WTC11 (cell line): Measurements from ENCODE around the gene NHERF1. TPM values are rescaled to one million over a fixed set of nuclear protein-coding genes. Genes with fewer than 3 reads are reported as not detected.

Experiments
- ATAC-seq: fragments of 200-7000 bp; cut with Tn5 transposase; 2 replicates; pipeline ENCODE4 v1.10.0; 2021; ENCODE audit warnings: mild to moderate bottlenecking, moderate library complexity
- CTCF ChIA-PET: fragments of 300-600 bp; sonication (Branson Sonifier 250); formaldehyde crosslinking; loops from one replicate; lab custom pipeline; 2021; ENCODE audit warnings: antibody characterized with exemption; lab: Charles Lee
- POLR2A ChIA-PET: fragments of 350-600 bp; sonication (Branson Sonifier 250); formaldehyde crosslinking; loops from one replicate; lab custom pipeline; 2021; ENCODE audit warnings: antibody characterized with exemption; lab: Charles Lee
- DNase-seq: peaks from one replicate; pipeline ENCODE4 v3.0.0; 2021; ENCODE audit warnings: low spot score
- H3K27ac Mint-ChIP-seq: 2 replicates; pipeline ENCODE4 v1.8.0; 2021; ENCODE audit warnings: mixed read lengths
- H3K27me3 Mint-ChIP-seq: 2 replicates; pipeline ENCODE4 v1.8.0; 2021; ENCODE audit warnings: low read depth, mild to moderate bottlenecking, moderate library complexity, mixed read lengths
- H3K36me3 Mint-ChIP-seq: 2 replicates; pipeline ENCODE4 v1.8.0; 2021; ENCODE audit warnings: mixed read lengths
- H3K4me1 Mint-ChIP-seq: 2 replicates; pipeline ENCODE4 v1.8.0; 2022; ENCODE audit warnings: mixed read lengths
- H3K4me3 Mint-ChIP-seq: 2 replicates; pipeline ENCODE4 v1.8.0; 2021; ENCODE audit warnings: mild to moderate bottlenecking, moderate library complexity, mixed read lengths
- H3K9me3 Mint-ChIP-seq: 2 replicates; pipeline ENCODE4 v1.8.0; 2021; ENCODE audit warnings: mixed read lengths
- AFF4 ChIP-seq: sonication (generic); formaldehyde crosslinking; IDR thresholded peaks from 2 replicates; pipeline ENCODE4 v1.8.1; 2023; ENCODE audit warnings: mild to moderate bottlenecking, missing genetic modification reagents, borderline replicate concordance
- ATF3 ChIP-seq: sonication (generic); formaldehyde crosslinking; conservative IDR thresholded peaks from 2 replicates; pipeline ENCODE4 v1.8.1; 2022; ENCODE audit warnings: mild to moderate bottlenecking, missing genetic modification reagents
- CDX4 ChIP-seq: fragments of 250-450 bp; sonication (Bioruptor Pico); IDR thresholded peaks from 2 replicates; pipeline ENCODE4 v1.9.0; 2021; ENCODE audit warnings: moderate library complexity, mild to moderate bottlenecking, inconsistent platforms, borderline replicate concordance
- ESRRA ChIP-seq: sonication (generic); formaldehyde crosslinking; IDR thresholded peaks from 2 replicates; pipeline ENCODE4 v1.8.1; 2022; ENCODE audit warnings: mild to moderate bottlenecking, missing genetic modification reagents, borderline replicate concordance
- ETV6 ChIP-seq: sonication (generic); formaldehyde crosslinking; IDR thresholded peaks from 2 replicates; pipeline ENCODE4 v1.8.1; 2022; ENCODE audit warnings: mild to moderate bottlenecking, missing genetic modification reagents
- FOXK1 ChIP-seq: sonication (generic); formaldehyde crosslinking; IDR thresholded peaks from 2 replicates; pipeline ENCODE4 v1.8.0; 2022; ENCODE audit warnings: mild to moderate bottlenecking, moderate library complexity, missing genetic modification reagents
- GTF2I ChIP-seq: fragments of 250-450 bp; sonication (Bioruptor Pico); conservative IDR thresholded peaks from 2 replicates; pipeline ENCODE4 v1.4.0; 2021; ENCODE audit warnings: mild to moderate bottlenecking
- HMGXB4 ChIP-seq: sonication (generic); formaldehyde crosslinking; IDR thresholded peaks from 2 replicates; pipeline ENCODE4 v1.8.1; 2023; ENCODE audit warnings: mild to moderate bottlenecking, moderate library complexity, missing genetic modification reagents
- IRF1 ChIP-seq: sonication (generic); formaldehyde crosslinking; IDR thresholded peaks from 2 replicates; pipeline ENCODE4 v1.8.0; 2023; ENCODE audit warnings: missing genetic modification reagents
- NFE2L1 ChIP-seq: sonication (generic); formaldehyde crosslinking; IDR thresholded peaks from 2 replicates; pipeline ENCODE4 v1.8.1; 2023; ENCODE audit warnings: missing genetic modification reagents
- SMAD3 ChIP-seq: sonication (generic); formaldehyde crosslinking; IDR thresholded peaks from 2 replicates; pipeline ENCODE4 v1.8.0; 2022; ENCODE audit warnings: missing genetic modification reagents, mild to moderate bottlenecking, borderline replicate concordance
- USF1 ChIP-seq: sonication (generic); formaldehyde crosslinking; IDR thresholded peaks from 2 replicates; pipeline ENCODE4 v1.8.0; 2022; ENCODE audit warnings: mild to moderate bottlenecking, missing genetic modification reagents
- ZMAT4 ChIP-seq: fragments of 250-450 bp; sonication (Bioruptor Pico); IDR thresholded peaks from 2 replicates; pipeline ENCODE4 v1.9.0; 2021; ENCODE audit warnings: mild to moderate bottlenecking
- ZNF138 ChIP-seq: sonication (generic); formaldehyde crosslinking; conservative IDR thresholded peaks from 2 replicates; pipeline ENCODE4 v1.8.1; 2022; ENCODE audit warnings: mild to moderate bottlenecking, moderate library complexity, missing genetic modification reagents
- ZNF219 ChIP-seq: sonication (generic); formaldehyde crosslinking; IDR thresholded peaks from 2 replicates; pipeline ENCODE4 v1.8.0; 2023; ENCODE audit warnings: missing genetic modification reagents, mild to moderate bottlenecking, borderline replicate concordance
- ZNF263 ChIP-seq: sonication (generic); formaldehyde crosslinking; IDR thresholded peaks from 2 replicates; pipeline ENCODE4 v1.8.1; 2022; ENCODE audit warnings: low read depth, mild to moderate bottlenecking, moderate library complexity, missing genetic modification reagents
- ZNF317 ChIP-seq: sonication (generic); formaldehyde crosslinking; IDR thresholded peaks from 2 replicates; pipeline ENCODE4 v1.8.1; 2023; ENCODE audit warnings: low read depth, mild to moderate bottlenecking, moderate library complexity, missing genetic modification reagents, borderline replicate concordance
- ZNF396 ChIP-seq: fragments of 250-450 bp; sonication (Bioruptor Pico); IDR thresholded peaks from 2 replicates; pipeline ENCODE4 v1.8.0; 2021; ENCODE audit warnings: mild to moderate bottlenecking, moderate library complexity, borderline replicate concordance
- ZNF416 ChIP-seq: fragments of 250-450 bp; sonication (Bioruptor Pico); IDR thresholded peaks from 2 replicates; pipeline ENCODE4 v1.9.0; 2021; ENCODE audit warnings: mild to moderate bottlenecking, inconsistent platforms
- ZNF423 ChIP-seq: fragments of 250-450 bp; sonication (Bioruptor Pico); IDR thresholded peaks from 2 replicates; pipeline ENCODE4 v2.1.2; 2022; ENCODE audit warnings: mild to moderate bottlenecking, moderate library complexity
- ZNF425 ChIP-seq: fragments of 250-450 bp; sonication (Bioruptor Pico); conservative IDR thresholded peaks from 2 replicates; pipeline ENCODE4 v1.9.0; 2021; ENCODE audit warnings: mild to moderate bottlenecking
- total RNA-seq: library from RNA; stranded (reverse); gene quantifications from 3 replicates; pipeline ENCODE4 v1.2.3, GENCODE V29; 2021

The NHERF1 gene
- total RNA-seq, 1 experiment from 2014 or later, result 111 TPM

- no peaks in the 10 kb centered on the region for H3K4me1 Mint-ChIP-seq
- no peak for DNase-seq
- TF ChIP-seq NFE2L1 (CRISPR knock-in tag) (no peak), ZNF423 (CRISPR knock-in tag) (no peak), HMGXB4 (CRISPR knock-in tag) (no peak), ZNF138 (CRISPR knock-in tag) (no peak), CDX4 (CRISPR knock-in tag) (no peak), ESRRA (CRISPR knock-in tag) (no peak), ATF3 (no peak), ZNF263 (CRISPR knock-in tag) (no peak), GTF2I (CRISPR knock-in tag) (no peak), IRF1 (CRISPR knock-in tag) (no peak), ZNF317 (CRISPR knock-in tag) (no peak), ZNF396 (CRISPR knock-in tag) (no peak), ZNF219 (CRISPR knock-in tag) (no peak), USF1 (CRISPR knock-in tag) (no peak), ZNF416 (CRISPR knock-in tag) (no peak), FOXK1 (CRISPR knock-in tag) (no peak), SMAD3 (CRISPR knock-in tag) (no peak), ZNF425 (CRISPR knock-in tag) (no peak), ETV6 (CRISPR knock-in tag) (no peak)
- H3K4me3 Mint-ChIP-seq, result no peak overlapping the region
- no peaks in the 10 kb centered on the region for H3K9me3 Mint-ChIP-seq
- CTCF ChIA-PET, result interaction anchor here (1.1 to 1.3 kb wide), 3 partner anchors 52 to 63 kb away, joined by 3 to 4 read pairs (median 3); no protein-coding TSS in a partner anchor
- no peak overlapping the region for H3K27ac Mint-ChIP-seq
- no peak for ATAC-seq
- POLR2A ChIA-PET, result no interaction called here
- no peaks in the 10 kb centered on the region for H3K27me3 Mint-ChIP-seq
- H3K36me3 Mint-ChIP-seq, result peaks cover 15% of the 10 kb centered on the region
These were observed 50.7 kb downstream of the NHERF1 start for GRCh38 chr17:74799097-74799496.

GRCh38 chr17:74800531-74800930 lies 52.1 kb downstream of the NHERF1 start:
- CTCF ChIA-PET, result interaction anchor here (1.3 to 1.7 kb wide), 5 partner anchors 12 to 65 kb away, joined by 3 to 10 read pairs (median 4); no protein-coding TSS in a partner anchor
- DNase-seq (no peak), ATAC-seq (no peak)
- no peak overlapping the region for H3K4me3 Mint-ChIP-seq
- H3K27ac Mint-ChIP-seq, result no peak overlapping the region
- H3K9me3 Mint-ChIP-seq, result no peaks in the 10 kb centered on the region
- POLR2A ChIA-PET, result no interaction called here
- peaks cover 8% of the 10 kb centered on the region; the same call in 1 of the 2 replicates for H3K36me3 Mint-ChIP-seq
- H3K4me1 Mint-ChIP-seq, result no peaks in the 10 kb centered on the region
- no peaks in the 10 kb centered on the region for H3K27me3 Mint-ChIP-seq
- no peak for TF ChIP-seq CDX4 (CRISPR knock-in tag)
- TF ChIP-seq AFF4, result no peak
- TF ChIP-seq ZMAT4 (CRISPR knock-in tag), result no peak
- TF ChIP-seq ZNF425 (CRISPR knock-in tag), result no peak
